CD4-positive, alpha-beta T cell (primary cell): ENCODE results near the gene EEF1G. TPM values are rescaled to one million over a fixed set of nuclear protein-coding genes. Genes with fewer than 3 reads are reported as not detected.
"Not testable (repeated sequence)": the region's sequence is repeated elsewhere in the genome, so short reads cannot be mapped to it uniquely, and the experiment has no call there.

ENCODE experiments used
- ATAC-seq: fragments of 200-7000 bp; cut with Tn5 transposase; one replicate; pipeline ENCODE4 v1.10.0; 2022; ENCODE audit warnings: mild to moderate bottlenecking; ENCODE audit not compliant: poor library complexity
- CTCF ChIA-PET: fragments of 350-600 bp; sonication (Branson Sonifier 250); formaldehyde crosslinking; loops from one replicate; lab custom pipeline; 2021; ENCODE audit warnings: antibody characterized with exemption, inconsistent platforms; lab: Charles Lee
- POLR2A ChIA-PET: fragments of 350-600 bp; sonication (Branson Sonifier 250); formaldehyde crosslinking; loops from one replicate; lab custom pipeline; 2021; ENCODE audit warnings: antibody characterized with exemption, inconsistent platforms; lab: Charles Lee
- DNase-seq, 14 experiments: peaks; one replicate each; pipeline ENCODE4 v3.0.0-alpha.2; 2013 to 2020; ENCODE audit warnings: mixed read lengths in 2 of 14
- H3K27ac ChIP-seq, 2 donors: one replicate each; pipeline versions ENCODE4 v1.5.1 to v1.7.0; 2013; ENCODE audit warnings: low read length in 2 of 2, low read depth in 1 of 2, mild to moderate bottlenecking in 1 of 2
- H3K27me3 ChIP-seq, 2 experiments: 1 replicate in 1 of 2; 2 replicates in 1 of 2; pipeline versions ENCODE4 v1.6.1 to v1.7.0; 2013; ENCODE audit warnings: low read length in 2 of 2, control low read depth in 1 of 2, mild to moderate bottlenecking in 1 of 2, moderate library complexity in 1 of 2; ENCODE audit not compliant: insufficient read depth in 2 of 2, control insufficient read depth in 1 of 2
- H3K36me3 ChIP-seq: one replicate; pipeline ENCODE4 v1.6.1; 2013; ENCODE audit warnings: low read length, control low read depth; ENCODE audit not compliant: insufficient read depth
- H3K4me1 ChIP-seq: one replicate; pipeline ENCODE4 v1.6.1; 2013; ENCODE audit warnings: low read length, control low read depth; ENCODE audit not compliant: insufficient read depth
- H3K4me3 ChIP-seq: one replicate; pipeline ENCODE4 v1.5.1; 2013; ENCODE audit warnings: mild to moderate bottlenecking, low read length, moderate library complexity
- H3K9me3 ChIP-seq, 2 experiments: 1 replicate in 1 of 2; 2 replicates in 1 of 2; pipeline versions ENCODE4 v1.6.1 to v1.7.0; 2013; ENCODE audit warnings: low read length in 2 of 2, mild to moderate bottlenecking in 2 of 2, control low read depth in 1 of 2, moderate library complexity in 1 of 2; ENCODE audit not compliant: control insufficient read depth in 1 of 2, insufficient read depth in 1 of 2
- H3K27ac Mint-ChIP-seq: one replicate; pipeline ENCODE4 v1.8.0; 2020; ENCODE audit warnings: mixed read lengths
- H3K27me3 Mint-ChIP-seq: one replicate; pipeline ENCODE4 v1.8.0; 2021; ENCODE audit warnings: mixed read lengths
- H3K36me3 Mint-ChIP-seq: one replicate; pipeline ENCODE4 v1.8.0; 2021; ENCODE audit warnings: low read depth, mixed read lengths
- H3K4me1 Mint-ChIP-seq: one replicate; pipeline ENCODE4 v1.8.0; 2021; ENCODE audit warnings: low read depth, mixed read lengths
- H3K4me3 Mint-ChIP-seq: one replicate; pipeline ENCODE4 v1.8.0; 2020; ENCODE audit warnings: mild to moderate bottlenecking, mixed read lengths
- H3K9me3 Mint-ChIP-seq: one replicate; pipeline ENCODE4 v1.8.0; 2020; ENCODE audit warnings: mixed read lengths
- intact Hi-C, 2 experiments: fragments of 100-400 bp; cut with DNase I in 1 of 2; cut with micrococcal nuclease in 1 of 2; formaldehyde crosslinking; loops; one replicate each; pipeline versions ENCODE4 v1.15.1 to v1.9.0; 2023 to 2025; cut with DNase I, micrococcal nuclease
- total RNA-seq, 174 experiments: library from RNA in 2 of 174; stranded (reverse) in 2 of 174; gene quantifications; one replicate each; pipeline ENCODE4 v1.2.3 and lab custom pipeline; 2021 to 2026
- TF ChIP-seq, protein P1 (sequence below): fragments of 200-600 bp; IDR thresholded peaks from one replicate; pipeline ENCODE4 v1.8.0; 2022; ENCODE audit warnings: antibody characterized with exemption, mild to moderate bottlenecking

EEF1G gene
- total RNA-seq, 2 experiments from 2014 or later, result 2,181 to 2,269 TPM

DNA sequence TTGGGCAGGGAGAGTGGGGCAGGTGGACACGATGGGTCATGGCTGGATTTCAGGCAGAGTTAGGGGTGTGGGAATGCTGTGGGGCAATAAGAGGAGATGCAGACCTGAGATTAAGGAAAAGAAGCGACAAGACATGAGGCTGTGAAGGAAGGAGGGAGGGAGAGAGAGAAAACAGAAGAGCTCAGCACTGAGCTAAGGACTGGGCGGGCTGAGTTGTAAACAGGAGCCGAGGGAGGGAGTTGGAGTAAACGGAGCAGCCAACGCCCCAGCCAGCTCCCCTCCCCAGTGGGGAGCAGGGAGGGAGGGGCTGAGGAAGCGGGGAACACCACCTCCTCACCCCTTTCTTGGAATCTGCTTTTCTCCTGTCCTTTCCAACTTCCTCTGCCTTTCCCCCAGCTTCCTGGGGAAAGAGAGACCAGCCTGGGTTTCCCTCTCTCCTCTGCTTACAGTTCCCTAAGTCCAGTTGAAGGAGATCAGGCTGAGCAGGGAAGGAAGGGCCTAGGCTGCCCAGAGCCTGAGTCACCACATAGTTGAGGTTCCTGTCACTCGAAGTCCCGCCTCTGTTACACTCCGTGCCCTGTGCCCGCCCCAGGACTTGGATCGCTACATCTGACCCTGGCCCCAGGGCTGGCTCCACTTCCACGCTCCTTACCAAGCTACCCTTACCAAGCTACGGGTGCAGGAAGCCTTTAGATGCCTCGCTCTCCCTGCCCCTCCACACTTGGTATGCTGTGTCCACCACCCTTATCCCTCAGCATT is 20.4 kb downstream of the EEF1G start:
- Histone ChIP-seq H3K4me1 (peaks cover 90% of the 10 kb centered on the region), H3K27ac (peak overlapping the region; percentile 96 to 97), H3K9me3 (no peaks in the 10 kb centered on the region), H3K4me3 (peak overlapping the region; percentile 17), H3K36me3 (no peaks in the 10 kb centered on the region), H3K27me3 (no peaks in the 10 kb centered on the region)
- intact Hi-C loops, result no loop called here
- peak; percentile 30 for ATAC-seq
- ChIA-PET CTCF (interaction anchor here (0.7 to 11.6 kb wide), 2 partner anchors 11 to 129 kb away, joined by 3 to 251 read pairs; partner anchors contain the start of gene AHNAK), POLR2A (interaction anchor here (0.6 to 6.6 kb wide), 20 partner anchors 9 to 331 kb away, joined by 3 to 122 read pairs (median 6); partner anchors contain the start of genes AHNAK, C11orf98, CSKMT and EEF1G)
- Mint-ChIP-seq H3K9me3 (no peaks in the 10 kb centered on the region), H3K27me3 (no peaks in the 10 kb centered on the region), H3K27ac (peak overlapping the region; percentile 95), H3K4me1 (peaks cover 82% of the 10 kb centered on the region), H3K36me3 (peaks cover 12% of the 10 kb centered on the region), H3K4me3 (peak overlapping the region; percentile 84)
- DNase-seq, result peak; percentile 51 to 90 (median 67)
- TF ChIP-seq, protein P1, sequence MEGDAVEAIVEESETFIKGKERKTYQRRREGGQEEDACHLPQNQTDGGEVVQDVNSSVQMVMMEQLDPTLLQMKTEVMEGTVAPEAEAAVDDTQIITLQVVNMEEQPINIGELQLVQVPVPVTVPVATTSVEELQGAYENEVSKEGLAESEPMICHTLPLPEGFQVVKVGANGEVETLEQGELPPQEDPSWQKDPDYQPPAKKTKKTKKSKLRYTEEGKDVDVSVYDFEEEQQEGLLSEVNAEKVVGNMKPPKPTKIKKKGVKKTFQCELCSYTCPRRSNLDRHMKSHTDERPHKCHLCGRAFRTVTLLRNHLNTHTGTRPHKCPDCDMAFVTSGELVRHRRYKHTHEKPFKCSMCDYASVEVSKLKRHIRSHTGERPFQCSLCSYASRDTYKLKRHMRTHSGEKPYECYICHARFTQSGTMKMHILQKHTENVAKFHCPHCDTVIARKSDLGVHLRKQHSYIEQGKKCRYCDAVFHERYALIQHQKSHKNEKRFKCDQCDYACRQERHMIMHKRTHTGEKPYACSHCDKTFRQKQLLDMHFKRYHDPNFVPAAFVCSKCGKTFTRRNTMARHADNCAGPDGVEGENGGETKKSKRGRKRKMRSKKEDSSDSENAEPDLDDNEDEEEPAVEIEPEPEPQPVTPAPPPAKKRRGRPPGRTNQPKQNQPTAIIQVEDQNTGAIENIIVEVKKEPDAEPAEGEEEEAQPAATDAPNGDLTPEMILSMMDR, result no peak

DNA sequence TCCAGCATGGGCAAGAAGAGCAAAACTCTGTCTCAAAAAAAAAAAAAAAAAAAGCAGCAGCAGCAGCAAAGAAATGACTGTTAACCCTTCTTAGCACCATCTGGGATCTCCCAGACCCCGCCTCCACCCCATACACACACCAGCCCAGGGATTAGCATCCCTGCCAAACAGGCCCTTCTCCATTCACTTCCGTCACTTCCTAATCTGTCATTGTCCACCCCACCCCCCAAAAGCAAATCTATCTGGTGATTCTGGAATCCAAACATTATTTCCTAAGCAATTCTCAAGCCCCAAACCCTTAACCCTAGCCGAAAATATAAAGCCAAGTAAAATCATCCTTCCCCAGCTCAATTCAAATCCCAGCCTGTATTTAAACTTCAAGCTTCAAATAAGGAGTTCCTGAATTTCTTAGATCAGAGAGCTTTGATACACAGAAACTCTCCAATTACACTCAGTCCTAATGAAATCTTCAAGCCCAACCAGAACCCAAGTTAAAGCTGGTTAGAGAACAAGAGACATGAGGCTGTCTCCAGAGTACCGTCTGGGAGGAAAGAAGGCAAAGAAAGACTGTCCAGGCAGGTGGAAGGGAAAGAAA is 21.1 kb downstream of the EEF1G start:
- ChIA-PET CTCF (interaction anchor here (1.2 to 11.6 kb wide), 4 partner anchors 8 to 128 kb away, joined by 5 to 251 read pairs (median 20); partner anchors contain the start of genes AHNAK and TUT1), POLR2A (interaction anchor here (0.6 to 6.6 kb wide), 26 partner anchors 8 to 332 kb away, joined by 3 to 122 read pairs (median 6); partner anchors contain the start of genes AHNAK, C11orf98, CSKMT and EEF1G)
- H3K36me3 ChIP-seq, result no peaks in the 10 kb centered on the region

DNA sequence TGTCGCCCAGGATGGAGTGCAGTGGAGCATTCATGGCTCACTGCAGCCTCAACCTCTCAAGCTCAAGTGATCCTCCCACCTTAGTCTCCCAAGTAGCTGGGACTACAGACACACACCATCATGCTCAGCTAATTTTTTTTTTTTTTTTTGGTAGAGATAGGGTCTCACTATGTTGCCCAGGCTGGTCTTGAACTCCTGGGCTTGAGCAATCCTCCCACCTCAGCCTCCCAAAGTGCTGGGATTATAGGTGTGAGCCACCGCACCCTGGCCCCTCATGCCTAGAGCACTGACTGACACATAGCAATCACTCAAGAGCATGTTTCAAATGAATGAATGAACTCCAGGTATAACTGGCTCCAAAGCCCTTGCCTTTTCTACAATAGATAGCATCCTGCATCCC is 23.2 kb downstream of the EEF1G start:
- Mint-ChIP-seq H3K27ac (peak overlapping the region; percentile 95), H3K4me3 (peak overlapping the region; percentile 84), H3K4me1 (peaks cover 72% of the 10 kb centered on the region), H3K36me3 (peaks cover 11% of the 10 kb centered on the region)
- H3K9me3 Mint-ChIP-seq, intact Hi-C loops, ATAC-seq, H3K27me3 ChIP-seq, H3K27me3 Mint-ChIP-seq, DNase-seq, H3K9me3 ChIP-seq, H3K36me3 ChIP-seq, H3K4me3 ChIP-seq: not testable (repeated sequence)
- peaks cover 79% of the 10 kb centered on the region for H3K4me1 ChIP-seq
- peak overlapping the region; percentile 96 to 97 for H3K27ac ChIP-seq
- ChIA-PET CTCF (interaction anchor here (3.0 to 11.6 kb wide), 3 partner anchors 8 to 126 kb away, joined by 18 to 251 read pairs (median 21); partner anchors contain the start of gene AHNAK), POLR2A (interaction anchor here (1.0 to 3.5 kb wide), 3 partner anchors 8 to 126 kb away, joined by 3 to 30 read pairs (median 3); partner anchors contain the start of gene EEF1G)

More for the DNA sequence above, 21.1 kb downstream of the EEF1G start:
- H3K4me3 ChIP-seq, result peak overlapping the region; percentile 17
- intact Hi-C loops, result no loop called here
- no peaks in the 10 kb centered on the region for H3K9me3 ChIP-seq
- H3K27ac ChIP-seq, result peak overlapping the region; percentile 96 to 97
- peak overlapping the region; percentile 95 for H3K27ac Mint-ChIP-seq
- H3K9me3 Mint-ChIP-seq, result no peaks in the 10 kb centered on the region
- H3K4me1 Mint-ChIP-seq, result peaks cover 88% of the 10 kb centered on the region
- no peaks in the 10 kb centered on the region for H3K27me3 ChIP-seq
- H3K27me3 Mint-ChIP-seq, result no peaks in the 10 kb centered on the region
- DNase-seq, result peak in 2 of 14 experiments; percentile 54 to 59
- TF ChIP-seq, protein P1, result no peak
- peaks cover 12% of the 10 kb centered on the region for H3K36me3 Mint-ChIP-seq
- peak overlapping the region; percentile 84 for H3K4me3 Mint-ChIP-seq
- peaks cover 90% of the 10 kb centered on the region for H3K4me1 ChIP-seq
- no peak for ATAC-seq
